ENCODE measurements around the gene URI1. TPM values are rescaled to one million over a fixed set of nuclear protein-coding genes. Genes with fewer than 3 reads are reported as not detected.
A peak's percentile ranks its signal among the peaks of the same experiment; 100 is the strongest.

The URI1 gene
- total RNA-seq, 6 experiments from 2014 or later: 45.8 to 53.8 (median 47.1) TPM

GRCh38 chr19:29966588-29967249, 24.7 kb downstream of the URI1 start:
- H3K9me3 Mint-ChIP-seq: no peaks in the 10 kb centered on the region
- peak; percentile 71 for TF ChIP-seq CTCF (IDR thresholded peaks at IDR 0.05)
- H3K4me1 Mint-ChIP-seq (ENCODE audit: low read depth): peaks cover 82% of the 10 kb centered on the region
- no peaks in the 10 kb centered on the region for H3K27me3 Mint-ChIP-seq (ENCODE audit: insufficient read depth)
- H3K27ac Mint-ChIP-seq: peak overlapping the region; percentile 66
- peak; percentile 35 for DNase-seq
- H3K4me3 Mint-ChIP-seq: peak overlapping the region; percentile 79
- no peaks in the 10 kb centered on the region for H3K36me3 Mint-ChIP-seq (ENCODE audit: low read depth)

GRCh38 chr19:29967623-29968022, 25.6 kb downstream of the URI1 start:
- Mint-ChIP-seq H3K4me3 (no peak overlapping the region), H3K36me3 (ENCODE audit: low read depth) (no peaks in the 10 kb centered on the region), H3K4me1 (ENCODE audit: low read depth) (peaks cover 76% of the 10 kb centered on the region), H3K27me3 (ENCODE audit: insufficient read depth) (no peaks in the 10 kb centered on the region), H3K9me3 (no peaks in the 10 kb centered on the region), H3K27ac (peak overlapping the region; percentile 20)
- DNase-seq: no peak
- TF ChIP-seq CTCF (IDR thresholded peaks at IDR 0.05): no peak

DNA sequence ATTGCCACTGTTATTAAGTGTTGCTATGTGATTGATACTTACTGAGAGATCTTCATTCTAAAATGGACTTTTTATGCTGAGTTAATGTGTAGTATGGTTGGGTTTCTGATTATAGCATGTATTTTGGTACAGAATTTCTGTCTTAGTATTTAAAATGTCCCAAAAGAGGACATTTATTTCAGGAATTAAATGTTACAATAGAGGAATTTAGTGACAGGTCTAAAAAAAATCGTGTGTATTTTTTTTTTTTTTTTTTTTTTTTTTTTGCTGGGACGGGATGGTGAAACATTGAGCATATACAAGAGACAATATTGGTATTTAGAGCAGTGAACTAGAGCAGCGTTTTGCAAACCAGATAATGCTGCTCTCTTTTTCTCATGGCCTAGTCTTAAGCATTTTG, 27.9 kb downstream of the URI1 start:
- TF ChIP-seq CTCF (IDR thresholded peaks at IDR 0.05): no peak
- Mint-ChIP-seq H3K9me3 (no peaks in the 10 kb centered on the region), H3K36me3 (ENCODE audit: low read depth) (no peaks in the 10 kb centered on the region), H3K27ac (no peak overlapping the region), H3K4me3 (no peak overlapping the region), H3K4me1 (ENCODE audit: low read depth) (peaks cover 62% of the 10 kb centered on the region), H3K27me3 (ENCODE audit: insufficient read depth) (no peaks in the 10 kb centered on the region)
- no peak for DNase-seq

DNA sequence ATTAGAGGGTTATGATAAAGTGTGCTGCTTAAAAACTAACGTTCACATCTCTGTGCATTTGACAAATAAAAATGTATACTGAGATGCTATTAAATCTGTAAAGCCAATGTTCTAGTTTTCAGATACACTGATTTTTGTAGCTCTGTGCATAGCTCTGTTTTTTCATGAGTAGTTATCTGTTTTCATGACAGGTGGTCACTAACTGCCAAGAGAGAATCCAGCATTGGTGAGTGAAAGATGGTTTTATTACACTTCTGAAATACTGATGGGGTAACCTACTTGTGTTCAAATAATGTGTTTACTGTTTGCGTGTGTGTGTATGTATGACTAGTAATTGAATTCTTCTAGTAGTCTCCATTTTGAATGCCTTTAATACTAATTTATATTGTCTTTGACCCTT, 29.0 kb downstream of the URI1 start:
- no peak for DNase-seq

GRCh38 chr19:29971648-29972047, 29.6 kb downstream of the URI1 start:
- Mint-ChIP-seq H3K9me3 (no peaks in the 10 kb centered on the region), H3K4me3 (no peak overlapping the region), H3K36me3 (ENCODE audit: low read depth) (no peaks in the 10 kb centered on the region), H3K27ac (no peak overlapping the region), H3K4me1 (ENCODE audit: low read depth) (peaks cover 49% of the 10 kb centered on the region), H3K27me3 (ENCODE audit: insufficient read depth) (no peaks in the 10 kb centered on the region)
- no peak for DNase-seq
- TF ChIP-seq CTCF (IDR thresholded peaks at IDR 0.05): no peak

More for the DNA sequence above, 29.0 kb downstream of the URI1 start:
- Mint-ChIP-seq H3K27me3 (ENCODE audit: insufficient read depth) (no peaks in the 10 kb centered on the region), H3K4me3 (no peak overlapping the region), H3K36me3 (ENCODE audit: low read depth) (no peaks in the 10 kb centered on the region), H3K27ac (no peak overlapping the region), H3K4me1 (ENCODE audit: low read depth) (peaks cover 51% of the 10 kb centered on the region), H3K9me3 (no peaks in the 10 kb centered on the region)
- no peak for TF ChIP-seq CTCF (IDR thresholded peaks at IDR 0.05)
